IMR-90 (cell line): Measurements from ENCODE around the gene PATE4. TPM values are rescaled to one million over a fixed set of nuclear protein-coding genes. Genes with fewer than 3 reads are reported as not detected.
"Not testable (repeated sequence)": the region's sequence is repeated elsewhere in the genome, so short reads cannot be mapped to it uniquely, and the experiment has no call there.

Source experiments
- ATAC-seq: fragments of 200-7000 bp; cut with Tn5 transposase; 2 replicates; pipeline ENCODE4 v1.9.1; 2020; ENCODE audit warnings: low read depth, mild to moderate bottlenecking, moderate library complexity
- BruUV-seq: library from RNA; stranded (reverse); fragments of 400-500 nt; replicated peaks from 2 replicates; lab custom pipeline; 2021; lab: Mats Ljungman, UMichigan
- CTCF ChIA-PET: fragments of 300-600 bp; formaldehyde crosslinking; extraction: SDS; loops from one replicate; lab custom pipeline; 2021; ENCODE audit warnings: antibody characterized with exemption; lab: Yijun Ruan, JAX
- POLR2A ChIA-PET: fragments of 300-600 bp; sonication (Branson Sonifier 250); formaldehyde crosslinking; loops from one replicate; lab custom pipeline; 2022; ENCODE audit warnings: antibody characterized with exemption; ENCODE audit not compliant: unreplicated experiment; lab: Charles Lee
- DNase-seq: peaks from one replicate; pipeline ENCODE4 v3.0.0; 2013
- H2AFZ ChIP-seq: replicated peaks from 2 replicates; pipeline ENCODE3; 2013; ENCODE audit warnings: low read length, mild to moderate bottlenecking; ENCODE audit not compliant: poor library complexity
- H2AK5ac ChIP-seq: 2 replicates; pipeline ENCODE4 v1.6.1; 2013; ENCODE audit warnings: low read depth, low read length, inconsistent platforms
- H2AK9ac ChIP-seq: replicated peaks from 2 replicates; pipeline ENCODE3; 2013; ENCODE audit warnings: mild to moderate bottlenecking, low read depth, low read length, moderate library complexity; ENCODE audit not compliant: poor library complexity
- H2BK120ac ChIP-seq: 2 replicates; pipeline ENCODE4 v1.6.1; 2013; ENCODE audit warnings: low read depth, low read length, inconsistent platforms
- H2BK15ac ChIP-seq: 3 replicates; pipeline ENCODE4 v1.6.1; 2013; ENCODE audit warnings: low read depth, low read length, inconsistent platforms
- H2BK20ac ChIP-seq: 2 replicates; pipeline ENCODE4 v1.6.1; 2013; ENCODE audit warnings: low read depth, mild to moderate bottlenecking, inconsistent platforms, low read length, moderate library complexity
- H2BK5ac ChIP-seq: 2 replicates; pipeline ENCODE4 v1.6.1; 2013; ENCODE audit warnings: mild to moderate bottlenecking, low read depth, low read length, inconsistent platforms; ENCODE audit not compliant: poor library complexity, severe bottlenecking
- H3K14ac ChIP-seq: replicated peaks from 2 replicates; pipeline ENCODE4 v1.6.1; 2013; ENCODE audit warnings: low read depth, low read length, inconsistent platforms
- H3K18ac ChIP-seq: 2 replicates; pipeline ENCODE4 v1.6.1; 2013; ENCODE audit warnings: low read depth, low read length, control low read depth
- H3K23ac ChIP-seq: 2 replicates; pipeline ENCODE4 v1.6.1; 2013; ENCODE audit warnings: low read depth, low read length, inconsistent platforms
- H3K27ac ChIP-seq: 2 replicates; pipeline ENCODE4 v1.5.1; 2013; ENCODE audit warnings: mild to moderate bottlenecking, control low read depth, low read length; ENCODE audit not compliant: insufficient read depth
- H3K27me3 ChIP-seq: 2 replicates; pipeline ENCODE4 v1.6.1; 2013; ENCODE audit warnings: low read length; ENCODE audit not compliant: control insufficient read depth, insufficient read depth
- H3K36me3 ChIP-seq: 2 replicates; pipeline ENCODE4 v1.6.1; 2013; ENCODE audit warnings: low read length, mixed read lengths; ENCODE audit not compliant: control insufficient read depth, insufficient read depth
- H3K4ac ChIP-seq: 2 replicates; pipeline ENCODE4 v1.6.1; 2013; ENCODE audit warnings: low read depth, low read length, inconsistent platforms
- H3K4me1 ChIP-seq: 2 replicates; pipeline ENCODE4 v1.6.1; 2013; ENCODE audit warnings: low read length, mixed read lengths; ENCODE audit not compliant: control insufficient read depth, insufficient read depth
- H3K4me2 ChIP-seq: 2 replicates; pipeline ENCODE4 v1.6.1; 2013; ENCODE audit warnings: low read depth, mild to moderate bottlenecking, control low read depth, low read length, moderate library complexity
- H3K4me3 ChIP-seq: 2 replicates; pipeline ENCODE4 v1.5.1; 2013; ENCODE audit warnings: low read depth, mild to moderate bottlenecking, control low read depth, low read length, moderate library complexity; ENCODE audit not compliant: insufficient read depth
- H3K56ac ChIP-seq: 2 replicates; pipeline ENCODE4 v1.6.1; 2013; ENCODE audit warnings: low read length, inconsistent platforms; ENCODE audit not compliant: insufficient read depth; ENCODE audit errors: extremely low read depth
- H3K79me1 ChIP-seq, 2 experiments: 2 replicates each; pipeline ENCODE4 v1.6.1; 2013; ENCODE audit warnings: low read length in 2 of 2, inconsistent platforms in 1 of 2, low read depth in 1 of 2
- H3K9ac ChIP-seq: 2 replicates; pipeline ENCODE4 v1.6.1; 2013; ENCODE audit warnings: low read depth, low read length, control low read depth
- H3K9me1 ChIP-seq: 2 replicates; pipeline ENCODE4 v1.6.1; 2013; ENCODE audit warnings: low read length, inconsistent platforms; ENCODE audit not compliant: insufficient read depth
- H3K9me3 ChIP-seq: 2 replicates; pipeline ENCODE4 v1.6.1; 2013; ENCODE audit warnings: low read length; ENCODE audit not compliant: control insufficient read depth, insufficient read depth
- H4K20me1 ChIP-seq: 2 replicates; pipeline ENCODE4 v1.6.1; 2013; ENCODE audit warnings: low read length, inconsistent platforms; ENCODE audit not compliant: insufficient read depth
- H4K5ac ChIP-seq: 2 replicates; pipeline ENCODE4 v1.6.1; 2013; ENCODE audit warnings: mild to moderate bottlenecking, low read depth, low read length, control low read depth
- H4K8ac ChIP-seq, 2 experiments: 2 replicates each; pipeline ENCODE4 v1.6.1; 2013; ENCODE audit warnings: low read depth in 2 of 2, low read length in 2 of 2, control low read depth in 1 of 2, inconsistent platforms in 1 of 2
- H4K91ac ChIP-seq: 2 replicates; pipeline ENCODE4 v1.6.1; 2013; ENCODE audit warnings: low read depth, low read length, inconsistent platforms; ENCODE audit not compliant: insufficient read depth
- BHLHE40 ChIP-seq: fragments of 150-350 bp; IDR thresholded peaks from 2 replicates; pipeline ENCODE4 v1.6.1; 2016; ENCODE audit warnings: mild to moderate bottlenecking, low read depth, low read length
- RCOR1 ChIP-seq: IDR thresholded peaks from 2 replicates; pipeline ENCODE4 v1.6.1; 2012; ENCODE audit warnings: mild to moderate bottlenecking, low read length, improper control_type of control experiment; ENCODE audit not compliant: insufficient replicate concordance
- WGBS, 2 experiments: methylation state at CpG; one replicate each; pipeline versions ENCODE4 v1.1.5 to v1.1.7; 2013; ENCODE audit warnings: missing lambda C conversion rate in 2 of 2; ENCODE audit not compliant: insufficient read length in 1 of 2; ENCODE audit errors: extremely low coverage in 2 of 2; 5-methylcytosine and 5-hydroxymethylcytosine counted together
- dilution Hi-C: fragments of 300-500 bp; cut with HindIII; formaldehyde crosslinking; loops from one replicate; pipeline ENCODE4 v1.14.3; 2018; ENCODE audit warnings: low sequenced_read_pairs; ENCODE audit not compliant: unreplicated experiment
- in situ Hi-C: fragments of 300-500 bp; cut with MboI; formaldehyde crosslinking; loops from 3 replicates; pipeline ENCODE4 v1.14.3; 2019; ENCODE audit warnings: low sequenced_read_pairs, inconsistent platforms, mixed read lengths
- intact Hi-C: fragments of 100-400 bp; cut with micrococcal nuclease; formaldehyde crosslinking; loops from 2 replicates; pipeline ENCODE4 v1.10.0; 2022
- polyA plus RNA-seq, 3 experiments: library from polyadenylated mRNA; depleted of rRNA; stranded (reverse); fragments of >200 nt; gene quantifications; 2 replicates each; pipeline ENCODE4 v1.2.3, GENCODE V29; 2012; ENCODE audit warnings: low replicate concordance in 1 of 3
- total RNA-seq: library from RNA; depleted of rRNA; stranded (reverse); fragments of >200 nt; gene quantifications from 2 replicates; pipeline ENCODE4 v1.2.3, GENCODE V29; 2012
- TF ChIP-seq, protein P1 (sequence below): fragments of 150-350 bp; IDR thresholded peaks from 2 replicates; pipeline ENCODE4 v1.6.1; 2016; ENCODE audit warnings: low read depth, mild to moderate bottlenecking, low read length, moderate library complexity, borderline replicate concordance

PATE4 gene
- total and polyA plus RNA-seq, 2 of the 4 experiments (the other 2 are of a cell fraction), result not detected

GRCh38 chr11:125846188-125846587 lies 13.1 kb downstream of the PATE4 start:
- in situ Hi-C loops (no loop called here), dilution Hi-C loops (no loop called here)
- BruUV-seq, result no TSS peak

GRCh38 chr11:125857670-125858069 lies 24.6 kb downstream of the PATE4 start:
- H4K91ac ChIP-seq, H3K27ac ChIP-seq, H3K14ac ChIP-seq, H3K18ac ChIP-seq, H3K4me3 ChIP-seq, H3K23ac ChIP-seq, H2BK20ac ChIP-seq, H2BK5ac ChIP-seq, intact Hi-C loops, DNase-seq, H2BK15ac ChIP-seq, BruUV-seq, H2BK120ac ChIP-seq, H3K27me3 ChIP-seq, ATAC-seq, CTCF ChIA-PET, dilution Hi-C loops, H3K4me1 ChIP-seq, H3K9ac ChIP-seq, in situ Hi-C loops, H4K5ac ChIP-seq, H3K36me3 ChIP-seq, H3K4me2 ChIP-seq, H3K4ac ChIP-seq, H4K8ac ChIP-seq, H2AK9ac ChIP-seq, H3K79me1 ChIP-seq, POLR2A ChIA-PET, H2AK5ac ChIP-seq, H4K20me1 ChIP-seq, H3K9me3 ChIP-seq, H3K9me1 ChIP-seq, H2AFZ ChIP-seq, H3K56ac ChIP-seq: not testable (repeated sequence)
- 57% methylated on average over 2 of the region's 9 CpGs; no CpG with 5 or more reads in 1 of the 2 experiments for WGBS, 2 experiments

More at GRCh38 chr11:125846188-125846587, 13.1 kb downstream of the PATE4 start:
- Histone ChIP-seq H3K79me1 (no peaks in the 10 kb centered on the region), H3K4me1 (no peaks in the 10 kb centered on the region), H3K18ac (no peak overlapping the region), H3K9me1 (no peaks in the 10 kb centered on the region), H2BK20ac (no peak overlapping the region), H2AK9ac (no peak overlapping the region), H2BK15ac (no peak overlapping the region), H3K9me3 (peaks cover 2% of the 10 kb centered on the region; the same call in 1 of the 2 replicates), H3K36me3 (no peaks in the 10 kb centered on the region), H3K27me3 (no peaks in the 10 kb centered on the region), H2BK5ac (no peak overlapping the region), H4K20me1 (no peaks in the 10 kb centered on the region), H3K4ac (no peak overlapping the region), H3K14ac (no peak overlapping the region), H3K56ac (no peak overlapping the region), H4K91ac (no peak overlapping the region), H2AFZ (no peak overlapping the region), H3K9ac (no peak overlapping the region), H3K4me3 (no peak overlapping the region), H4K5ac (no peak overlapping the region), H3K4me2 (no peak overlapping the region), H4K8ac (no peak overlapping the region), H3K23ac (no peak overlapping the region), H2AK5ac (no peak overlapping the region), H3K27ac (no peak overlapping the region), H2BK120ac (no peak overlapping the region)
- ATAC-seq, result no peak
- POLR2A ChIA-PET, result no interaction called here
- CTCF ChIA-PET, result no interaction called here
- intact Hi-C loops, result no loop called here
- DNase-seq, result no peak
- TF ChIP-seq BHLHE40 (no peak), RCOR1 (no peak)
- TF ChIP-seq, protein P1, sequence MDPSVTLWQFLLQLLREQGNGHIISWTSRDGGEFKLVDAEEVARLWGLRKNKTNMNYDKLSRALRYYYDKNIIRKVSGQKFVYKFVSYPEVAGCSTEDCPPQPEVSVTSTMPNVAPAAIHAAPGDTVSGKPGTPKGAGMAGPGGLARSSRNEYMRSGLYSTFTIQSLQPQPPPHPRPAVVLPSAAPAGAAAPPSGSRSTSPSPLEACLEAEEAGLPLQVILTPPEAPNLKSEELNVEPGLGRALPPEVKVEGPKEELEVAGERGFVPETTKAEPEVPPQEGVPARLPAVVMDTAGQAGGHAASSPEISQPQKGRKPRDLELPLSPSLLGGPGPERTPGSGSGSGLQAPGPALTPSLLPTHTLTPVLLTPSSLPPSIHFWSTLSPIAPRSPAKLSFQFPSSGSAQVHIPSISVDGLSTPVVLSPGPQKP, result no peak
